HepG2 (cell line): ENCODE measurements around the gene RAB40C. TPM values are rescaled to one million over a fixed set of nuclear protein-coding genes. Genes with fewer than 3 reads are reported as not detected.
A peak's percentile ranks its signal among the peaks of the same experiment; 100 is the strongest.

Source experiments
- ISX ChIP-seq: sonication (generic); formaldehyde crosslinking; conservative IDR thresholded peaks from 2 replicates; pipeline ENCODE4 v1.5.0; 2020; ENCODE audit warnings: missing genetic modification reagents
- NR2F6 ChIP-seq, 2 experiments: IDR thresholded peaks; 2 replicates each; pipeline ENCODE4 v1.6.1; 2016; ENCODE audit warnings: antibody characterized with exemption in 1 of 2, mild to moderate bottlenecking in 1 of 2
- PRDM15 ChIP-seq: sonication (generic); formaldehyde crosslinking; IDR thresholded peaks from 2 replicates; pipeline ENCODE4 v1.4.0; 2020; ENCODE audit warnings: missing genetic modification reagents
- SKIL ChIP-seq: sonication (generic); formaldehyde crosslinking; IDR thresholded peaks from 2 replicates; pipeline ENCODE4 v1.8.0; 2022; ENCODE audit warnings: missing genetic modification reagents, mild to moderate bottlenecking, moderate library complexity, borderline replicate concordance
- SSRP1 ChIP-seq: IDR thresholded peaks from 2 replicates; pipeline ENCODE4 v1.6.1; 2016; ENCODE audit warnings: control low read depth
- STAG1 ChIP-seq: sonication (generic); formaldehyde crosslinking; IDR thresholded peaks from 2 replicates; pipeline ENCODE4 v1.4.0; 2020; ENCODE audit warnings: missing genetic modification reagents
- ZBTB26 ChIP-seq: IDR thresholded peaks from 2 replicates; pipeline ENCODE4 v1.6.1; 2016; ENCODE audit warnings: missing compliant biosample characterization, missing genetic modification reagents, borderline replicate concordance
- ZHX1 ChIP-seq: sonication (generic); formaldehyde crosslinking; IDR thresholded peaks from 2 replicates; pipeline ENCODE4 v1.8.1; 2022; ENCODE audit warnings: low read depth, mild to moderate bottlenecking, missing genetic modification reagents
- ZKSCAN5 ChIP-seq: sonication (generic); formaldehyde crosslinking; IDR thresholded peaks from 2 replicates; pipeline ENCODE4 v1.5.1; 2020; ENCODE audit warnings: mild to moderate bottlenecking, missing genetic modification reagents
- ZNF235 ChIP-seq: sonication (generic); formaldehyde crosslinking; IDR thresholded peaks from 2 replicates; pipeline ENCODE4 v1.8.1; 2023; ENCODE audit warnings: mild to moderate bottlenecking, missing genetic modification reagents, borderline replicate concordance
- ZNF367 ChIP-seq: sonication (generic); formaldehyde crosslinking; IDR thresholded peaks from 2 replicates; pipeline ENCODE4 v1.4.0; 2020; ENCODE audit warnings: missing genetic modification reagents, borderline replicate concordance
- ZNF652 ChIP-seq: IDR thresholded peaks from 2 replicates; pipeline ENCODE4 v1.6.1; 2016; ENCODE audit warnings: low read depth, borderline replicate concordance
- polyA plus RNA-seq, 8 experiments: library from polyadenylated mRNA; depleted of rRNA in 3 of 8; stranded (reverse) in 7 of 8; unstranded in 1 of 8; fragments of >200 nt; fragmentation: Illumina TruSeq in 4 of 8; extraction: Trizol in 4 of 8; gene quantifications; 2 replicates each; pipeline versions ENCODE4 v1.2.1 to v1.2.3, GENCODE V29; 2011 to 2016; ENCODE audit warnings: low read depth in 4 of 8, missing spikeins in 1 of 8, mixed read lengths in 1 of 8; ENCODE audit not compliant: insufficient read depth in 1 of 8
- total RNA-seq, 5 experiments: library from RNA; depleted of rRNA; stranded (reverse); fragments of >200 nt; fragmentation: Illumina TruSeq; extraction: Trizol; gene quantifications; 2 replicates each; pipeline ENCODE4 v1.2.3, GENCODE V29; 2016; ENCODE audit warnings: low read depth in 1 of 5

RAB40C gene
- total and polyA plus RNA-seq, 2 of the 13 experiments (the other 11 are each of a cell fraction or from before 2014, with no cell fraction given): 7.7 to 11.5 TPM

GRCh38 chr16:667780-668518 lies 78.1 kb downstream of the RAB40C start, which contains the start of gene RHOT2 (continued):
- no peak for TF ChIP-seq ZBTB26 (CRISPR knock-in tag)
- peak; percentile 89 for TF ChIP-seq ZHX1 (CRISPR knock-in tag)
- no peak for TF ChIP-seq ZKSCAN5 (CRISPR knock-in tag)
- peak; percentile 73; the same call in 1 of the 2 replicates for TF ChIP-seq ZNF235
- TF ChIP-seq STAG1: peak; percentile 67
- TF ChIP-seq SSRP1 (CRISPR knock-in tag): 0 out of 2 replicates have a peak, but pooled peaks have one; percentile 72
- no peak for TF ChIP-seq SKIL
- TF ChIP-seq NR2F6 (IDR thresholded peaks at IDR 0.05): no peak
- peak; percentile 39; the same call in 1 of the 2 replicates for TF ChIP-seq NR2F6 (CRISPR knock-in tag; IDR thresholded peaks at IDR 0.05)
- no peak; the same call in none of the 2 replicates for TF ChIP-seq ISX (CRISPR knock-in tag)
- TF ChIP-seq PRDM15: 0 out of 2 replicates have a peak, but pooled peaks have one; percentile 35
- TF ChIP-seq ZNF367 (CRISPR knock-in tag): no peak
- no peak for TF ChIP-seq ZNF652 (CRISPR knock-in tag)
